GM21619 (cell line): ENCODE measurements around the gene IMPG2.
"Not testable (repeated sequence)": the region's sequence is repeated elsewhere in the genome, so short reads cannot be mapped to it uniquely, and the experiment has no call there.

Source experiments
- ATAC-seq: cut with Tn5 transposase; IDR thresholded peaks from one replicate; pipeline ENCODE4 v1.9.1; 2021; ENCODE audit not compliant: unreplicated experiment

IMPG2 gene

GRCh38 chr3:101320475-101320874 is at the start of gene IMPG2:
TSS of gene IMPG2 (minus strand) at chr3:101320575. CDS start at chr3:101320372, 203 bp downstream.
- ATAC-seq = no peak

- no peak for ATAC-seq
Measured at GRCh38 chr3:101362406-101362805, 42.0 kb upstream of the IMPG2 start.

- ATAC-seq = no peak
Measured at GRCh38 chr3:101351829-101352228, 31.5 kb upstream of the IMPG2 start.

- ATAC-seq = no peak
Measured at GRCh38 chr3:101340591-101340990, 20.2 kb upstream of the IMPG2 start.

GRCh38 chr3:101333883-101334282 is 13.5 kb upstream of the IMPG2 start:
- no peak for ATAC-seq

GRCh38 chr3:101329016-101329673 is 8.8 kb upstream of the IMPG2 start:
- ATAC-seq = no peak

- no peak for ATAC-seq
Measured at GRCh38 chr3:101325393-101326134, 5.2 kb upstream of the IMPG2 start.

- no peak for ATAC-seq
Measured at GRCh38 chr3:101319531-101319930, 844 bp downstream of the IMPG2 start.

- ATAC-seq = no peak
Measured at GRCh38 chr3:101312545-101312944, 7.8 kb downstream of the IMPG2 start.

GRCh38 chr3:101311676-101312075 is 8.7 kb downstream of the IMPG2 start:
- no peak for ATAC-seq

GRCh38 chr3:101310978-101311375 is 9.4 kb downstream of the IMPG2 start:
- ATAC-seq = no peak

- ATAC-seq = not testable (repeated sequence)
Measured at GRCh38 chr3:101308147-101308772, 12.1 kb downstream of the IMPG2 start.

GRCh38 chr3:101303836-101304235 is 16.5 kb downstream of the IMPG2 start:
- ATAC-seq = no peak

- no peak for ATAC-seq
Measured at GRCh38 chr3:101303089-101303731, 17.2 kb downstream of the IMPG2 start.

GRCh38 chr3:101300073-101300472 is 20.3 kb downstream of the IMPG2 start:
- no peak for ATAC-seq

GRCh38 chr3:101292027-101292426 is 28.3 kb downstream of the IMPG2 start:
- no peak for ATAC-seq

- no peak for ATAC-seq
Measured at GRCh38 chr3:101288294-101288693, 32.1 kb downstream of the IMPG2 start.

- ATAC-seq = no peak
Measured at GRCh38 chr3:101284757-101285156, 35.6 kb downstream of the IMPG2 start.

- no peak for ATAC-seq
Measured at GRCh38 chr3:101281521-101282030, 38.8 kb downstream of the IMPG2 start.

- no peak for ATAC-seq
Measured at GRCh38 chr3:101279765-101280385, 40.5 kb downstream of the IMPG2 start.

GRCh38 chr3:101279162-101279561 is 41.2 kb downstream of the IMPG2 start:
- no peak for ATAC-seq
